Breast epithelium (tissue), 3 donors: Measurements from ENCODE around the gene BRF1.

ENCODE experiments used
- POLR2A ChIP-seq: fragments of 450-650 bp; IDR thresholded peaks from one replicate; pipeline ENCODE4 v1.6.1; 2016; ENCODE audit warnings: antibody characterized with exemption, mild to moderate bottlenecking, moderate library complexity
- POLR2AphosphoS5 ChIP-seq, 3 donors: sonication (generic); formaldehyde crosslinking; IDR thresholded peaks; one replicate each; pipeline ENCODE4 v1.6.1; 2017; ENCODE audit warnings: antibody characterized with exemption in 3 of 3
- TF ChIP-seq, protein P1 (sequence below), 3 donors: fragments of 450-650 bp; IDR thresholded peaks; one replicate each; pipeline ENCODE4 v1.5.1; 2016 to 2017; ENCODE audit warnings: antibody characterized with exemption in 3 of 3, mild to moderate bottlenecking in 3 of 3, moderate library complexity in 3 of 3

- TF ChIP-seq POLR2A, result no peak
- TF ChIP-seq, protein P1, sequence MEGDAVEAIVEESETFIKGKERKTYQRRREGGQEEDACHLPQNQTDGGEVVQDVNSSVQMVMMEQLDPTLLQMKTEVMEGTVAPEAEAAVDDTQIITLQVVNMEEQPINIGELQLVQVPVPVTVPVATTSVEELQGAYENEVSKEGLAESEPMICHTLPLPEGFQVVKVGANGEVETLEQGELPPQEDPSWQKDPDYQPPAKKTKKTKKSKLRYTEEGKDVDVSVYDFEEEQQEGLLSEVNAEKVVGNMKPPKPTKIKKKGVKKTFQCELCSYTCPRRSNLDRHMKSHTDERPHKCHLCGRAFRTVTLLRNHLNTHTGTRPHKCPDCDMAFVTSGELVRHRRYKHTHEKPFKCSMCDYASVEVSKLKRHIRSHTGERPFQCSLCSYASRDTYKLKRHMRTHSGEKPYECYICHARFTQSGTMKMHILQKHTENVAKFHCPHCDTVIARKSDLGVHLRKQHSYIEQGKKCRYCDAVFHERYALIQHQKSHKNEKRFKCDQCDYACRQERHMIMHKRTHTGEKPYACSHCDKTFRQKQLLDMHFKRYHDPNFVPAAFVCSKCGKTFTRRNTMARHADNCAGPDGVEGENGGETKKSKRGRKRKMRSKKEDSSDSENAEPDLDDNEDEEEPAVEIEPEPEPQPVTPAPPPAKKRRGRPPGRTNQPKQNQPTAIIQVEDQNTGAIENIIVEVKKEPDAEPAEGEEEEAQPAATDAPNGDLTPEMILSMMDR (IDR thresholded peaks at IDR 0.05), result no peak
- TF ChIP-seq POLR2AphosphoS5 (IDR thresholded peaks at IDR 0.05), result no peak
Measured at GRCh38 chr14:105172476-105172875, 128.3 kb downstream of the BRF1 start.
